Hypothalamus (tissue), 51 donors: Measurements from ENCODE around the gene NCAPG2.

Experiments
- DNase-seq, 51 donors: peaks; one replicate each; lab custom pipeline; 2025; lab: John Stamatoyannopoulos, UW

NCAPG2 gene

GRCh38 chr7:158704524-158705233 is at the start of gene NCAPG2:
Gene NCAPG2, minus strand, starts transcription at chr7:158704804. Its CDS starts 2,905 bp downstream, at chr7:158701899.
- DNase-seq: peak; percentile 24 to 99 (median 94)

GRCh38 chr7:158753900-158754299 is 49.3 kb upstream of the NCAPG2 start:
- DNase-seq: no peak

- DNase-seq: no peak
Observed at GRCh38 chr7:158751751-158752150, 47.1 kb upstream of the NCAPG2 start.

- DNase-seq: no peak
Observed at GRCh38 chr7:158751199-158751598, 46.6 kb upstream of the NCAPG2 start.

- no peak for DNase-seq
Observed at GRCh38 chr7:158750702-158751101, 46.1 kb upstream of the NCAPG2 start.

- no peak for DNase-seq
Observed at GRCh38 chr7:158749396-158749795, 44.8 kb upstream of the NCAPG2 start.

- DNase-seq: no peak
Observed at GRCh38 chr7:158748335-158748734, 43.7 kb upstream of the NCAPG2 start.

GRCh38 chr7:158747408-158747807 is 42.8 kb upstream of the NCAPG2 start:
- DNase-seq: no peak

GRCh38 chr7:158746957-158747356 is 42.4 kb upstream of the NCAPG2 start:
- no peak for DNase-seq

GRCh38 chr7:158745057-158745715 is 40.6 kb upstream of the NCAPG2 start:
- DNase-seq: no peak

GRCh38 chr7:158744070-158744469 is 39.5 kb upstream of the NCAPG2 start:
- no peak for DNase-seq

GRCh38 chr7:158743219-158743618 is 38.6 kb upstream of the NCAPG2 start:
- DNase-seq: no peak

- DNase-seq: no peak
Observed at GRCh38 chr7:158742065-158742821, 37.6 kb upstream of the NCAPG2 start.

GRCh38 chr7:158741294-158741666 is 36.7 kb upstream of the NCAPG2 start:
- DNase-seq: no peak

GRCh38 chr7:158740657-158741293 is 36.2 kb upstream of the NCAPG2 start:
- peak in 3 of 51 donors; percentile 3 to 16 (median 7) for DNase-seq

- DNase-seq: peak in 5 of 51 donors; percentile 9 to 24 (median 12)
Observed at GRCh38 chr7:158740013-158740656, 35.5 kb upstream of the NCAPG2 start.

GRCh38 chr7:158738841-158739240 is 34.2 kb upstream of the NCAPG2 start:
- DNase-seq: no peak

- no peak for DNase-seq
Observed at GRCh38 chr7:158737064-158737695, 32.6 kb upstream of the NCAPG2 start.

GRCh38 chr7:158735935-158736334 is 31.3 kb upstream of the NCAPG2 start:
- no peak for DNase-seq

- peak in 1 of 51 donors; percentile 8 for DNase-seq
Observed at GRCh38 chr7:158734861-158735260, 30.3 kb upstream of the NCAPG2 start.
